Measurements from ENCODE around the gene ZNF253. TPM values are rescaled to one million over a fixed set of nuclear protein-coding genes. Genes with fewer than 3 reads are reported as not detected.
"Not testable (repeated sequence)": the region's sequence is repeated elsewhere in the genome, so short reads cannot be mapped to it uniquely, and the experiment has no call there.

The ZNF253 gene
- total RNA-seq, 1 experiment from 2014 or later, result 5.0 TPM

DNA sequence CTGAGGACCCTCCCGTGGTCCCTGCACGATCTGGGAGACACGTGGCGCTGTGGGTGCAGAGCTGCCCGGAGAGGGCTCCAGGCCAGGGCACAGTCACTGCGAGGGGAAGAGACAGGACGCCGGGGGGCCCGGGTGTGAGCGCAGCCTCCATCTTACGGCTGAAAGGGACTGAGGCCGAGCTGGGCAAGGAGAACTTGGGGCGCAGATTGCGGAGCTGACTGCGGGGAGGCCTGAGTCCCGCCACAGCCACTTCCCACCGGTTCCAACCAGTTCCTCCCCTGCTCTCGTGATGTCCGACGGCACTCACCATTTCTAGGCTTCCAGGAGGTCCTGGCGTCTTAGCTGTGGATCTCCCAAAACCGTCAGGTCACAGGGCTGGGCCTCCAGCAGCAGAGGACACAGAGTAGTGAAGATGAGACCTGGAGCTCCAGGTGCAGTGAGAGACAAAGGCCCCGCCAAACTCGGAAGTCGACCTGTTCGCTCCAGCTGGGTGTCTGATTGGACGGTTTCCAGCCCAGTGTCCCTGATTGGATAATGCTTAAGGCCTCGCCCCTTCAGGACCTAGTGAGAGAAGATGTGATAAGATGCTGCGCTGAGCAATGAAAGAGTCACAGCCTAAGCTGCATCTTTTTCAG is 4.8 kb upstream of the ZNF253 start:
- intact Hi-C loops (cut with micrococcal nuclease; ENCODE audit: unreplicated experiment), result no loop called here
- no peak overlapping the region for H3K27ac Mint-ChIP-seq (ENCODE audit: unreplicated experiment)
- peaks cover 13% of the 10 kb centered on the region for H3K36me3 Mint-ChIP-seq (ENCODE audit: insufficient read depth, unreplicated experiment)
- CTCF ChIA-PET, result no interaction called here
- TF ChIP-seq, protein P1, sequence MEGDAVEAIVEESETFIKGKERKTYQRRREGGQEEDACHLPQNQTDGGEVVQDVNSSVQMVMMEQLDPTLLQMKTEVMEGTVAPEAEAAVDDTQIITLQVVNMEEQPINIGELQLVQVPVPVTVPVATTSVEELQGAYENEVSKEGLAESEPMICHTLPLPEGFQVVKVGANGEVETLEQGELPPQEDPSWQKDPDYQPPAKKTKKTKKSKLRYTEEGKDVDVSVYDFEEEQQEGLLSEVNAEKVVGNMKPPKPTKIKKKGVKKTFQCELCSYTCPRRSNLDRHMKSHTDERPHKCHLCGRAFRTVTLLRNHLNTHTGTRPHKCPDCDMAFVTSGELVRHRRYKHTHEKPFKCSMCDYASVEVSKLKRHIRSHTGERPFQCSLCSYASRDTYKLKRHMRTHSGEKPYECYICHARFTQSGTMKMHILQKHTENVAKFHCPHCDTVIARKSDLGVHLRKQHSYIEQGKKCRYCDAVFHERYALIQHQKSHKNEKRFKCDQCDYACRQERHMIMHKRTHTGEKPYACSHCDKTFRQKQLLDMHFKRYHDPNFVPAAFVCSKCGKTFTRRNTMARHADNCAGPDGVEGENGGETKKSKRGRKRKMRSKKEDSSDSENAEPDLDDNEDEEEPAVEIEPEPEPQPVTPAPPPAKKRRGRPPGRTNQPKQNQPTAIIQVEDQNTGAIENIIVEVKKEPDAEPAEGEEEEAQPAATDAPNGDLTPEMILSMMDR (IDR thresholded peaks at IDR 0.05; ENCODE audit: unreplicated experiment), result no peak
- H3K9me3 Mint-ChIP-seq (ENCODE audit: low read depth, unreplicated experiment), result peaks cover 6% of the 10 kb centered on the region
- H3K4me3 Mint-ChIP-seq (ENCODE audit: low read depth, unreplicated experiment), result no peak overlapping the region
- H3K4me1 Mint-ChIP-seq (ENCODE audit: low read depth, unreplicated experiment), result no peaks in the 10 kb centered on the region
- no peaks in the 10 kb centered on the region for H3K27me3 Mint-ChIP-seq (ENCODE audit: unreplicated experiment)
- no TSS peak for BruUV-seq (replicated peaks)
- no peak for DNase-seq

DNA sequence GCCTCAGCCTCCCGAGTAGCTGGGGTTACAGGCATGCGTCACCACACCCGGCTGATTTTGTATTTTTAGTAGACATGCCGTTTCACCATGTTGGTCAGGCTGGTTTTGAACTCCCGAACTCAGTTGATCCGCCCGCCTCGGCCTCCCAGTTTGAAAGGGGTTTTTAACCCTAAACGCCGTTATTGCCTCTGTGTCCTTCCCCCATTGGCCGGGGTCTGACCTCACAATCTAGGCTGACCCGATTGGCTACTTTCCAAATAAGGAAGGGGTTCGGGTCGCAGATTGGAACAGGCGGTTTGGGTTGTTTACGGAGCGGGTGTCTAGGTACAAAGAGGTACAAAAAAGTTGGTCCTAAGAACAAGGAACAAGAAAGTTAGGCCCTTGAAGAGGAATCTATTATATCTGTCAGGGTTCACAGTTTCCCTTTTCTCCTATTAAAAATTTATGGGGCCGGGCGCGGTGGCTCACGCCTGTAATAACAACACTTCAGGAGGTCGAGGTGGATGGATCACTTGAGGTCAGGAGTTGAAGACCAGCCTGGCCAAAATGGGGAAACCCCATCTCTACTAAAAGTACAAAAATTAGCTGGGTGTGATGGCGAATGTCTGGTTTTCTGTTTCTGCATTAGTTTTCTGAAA is 1.0 kb downstream of the ZNF253 start:
- H3K27ac Mint-ChIP-seq (ENCODE audit: unreplicated experiment), result peak overlapping the region; percentile 90
- CTCF ChIA-PET, result no interaction called here
- DNase-seq, result peak; percentile 0
- no peaks in the 10 kb centered on the region for H3K4me1 Mint-ChIP-seq (ENCODE audit: low read depth, unreplicated experiment)
- no TSS peak for BruUV-seq (replicated peaks)
- intact Hi-C loops (cut with micrococcal nuclease; ENCODE audit: unreplicated experiment), result no loop called here
- peaks cover 6% of the 10 kb centered on the region for H3K9me3 Mint-ChIP-seq (ENCODE audit: low read depth, unreplicated experiment)
- H3K27me3 Mint-ChIP-seq (ENCODE audit: unreplicated experiment), result no peaks in the 10 kb centered on the region
- H3K36me3 Mint-ChIP-seq (ENCODE audit: insufficient read depth, unreplicated experiment), result peaks cover 18% of the 10 kb centered on the region
- TF ChIP-seq, protein P1 (IDR thresholded peaks at IDR 0.05; ENCODE audit: unreplicated experiment), result no peak
- peak overlapping the region; percentile 94 for H3K4me3 Mint-ChIP-seq (ENCODE audit: low read depth, unreplicated experiment)

DNA sequence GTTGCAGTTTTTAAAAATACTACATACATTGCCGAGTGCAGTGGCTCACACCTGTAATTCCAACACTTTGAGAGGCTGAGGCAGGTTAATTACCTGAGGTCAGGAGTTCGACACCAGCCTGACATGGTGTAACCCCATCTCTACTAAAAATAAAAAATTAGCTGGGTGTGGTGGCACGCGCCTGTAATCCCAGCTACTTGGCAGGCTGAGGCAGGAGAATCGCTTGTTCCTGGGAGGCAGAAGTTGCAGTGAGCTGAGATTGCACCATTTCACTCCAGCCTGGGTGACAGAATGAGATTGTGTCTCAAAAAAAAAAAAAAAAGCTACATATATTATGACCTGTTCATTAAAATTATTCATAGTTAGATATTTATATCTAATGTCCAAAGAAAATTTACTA is 4.4 kb downstream of the ZNF253 start:
- H3K9me3 Mint-ChIP-seq (ENCODE audit: low read depth, unreplicated experiment); H3K4me1 Mint-ChIP-seq (ENCODE audit: low read depth, unreplicated experiment); DNase-seq; BruUV-seq (replicated peaks); H3K4me3 Mint-ChIP-seq (ENCODE audit: low read depth, unreplicated experiment); intact Hi-C loops (cut with micrococcal nuclease; ENCODE audit: unreplicated experiment); H3K27me3 Mint-ChIP-seq (ENCODE audit: unreplicated experiment); H3K27ac Mint-ChIP-seq (ENCODE audit: unreplicated experiment); CTCF ChIA-PET: not testable (repeated sequence)
- peaks cover 25% of the 10 kb centered on the region for H3K36me3 Mint-ChIP-seq (ENCODE audit: insufficient read depth, unreplicated experiment)

DNA sequence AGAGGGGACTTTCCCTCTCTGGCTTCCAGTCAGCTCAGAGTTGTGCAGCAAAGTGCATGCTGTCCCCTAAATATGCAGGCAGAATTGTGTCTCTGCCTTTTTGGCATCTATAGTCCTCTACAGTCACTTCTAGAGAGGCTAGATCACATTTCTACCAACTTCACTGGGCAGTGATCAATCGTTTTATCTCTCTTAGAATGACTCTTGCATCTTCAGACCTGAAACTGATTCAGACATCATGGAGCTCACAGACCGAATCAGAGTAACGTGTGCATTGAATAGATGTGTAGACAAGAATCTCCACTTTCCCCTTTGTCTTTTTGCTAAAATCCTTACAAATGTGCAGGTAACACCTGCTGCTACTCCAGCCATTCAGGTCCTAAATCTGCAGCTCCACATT is 6.2 kb downstream of the ZNF253 start:
- BruUV-seq (replicated peaks), result no TSS peak
- Mint-ChIP-seq H3K4me1 (ENCODE audit: low read depth, unreplicated experiment) (no peaks in the 10 kb centered on the region), H3K27ac (ENCODE audit: unreplicated experiment) (no peak overlapping the region), H3K4me3 (ENCODE audit: low read depth, unreplicated experiment) (no peak overlapping the region), H3K9me3 (ENCODE audit: low read depth, unreplicated experiment) (no peaks in the 10 kb centered on the region), H3K27me3 (ENCODE audit: unreplicated experiment) (no peaks in the 10 kb centered on the region), H3K36me3 (ENCODE audit: insufficient read depth, unreplicated experiment) (peaks cover 7% of the 10 kb centered on the region)
- intact Hi-C loops (cut with micrococcal nuclease; ENCODE audit: unreplicated experiment), result no loop called here
- TF ChIP-seq, protein P1 (IDR thresholded peaks at IDR 0.05; ENCODE audit: unreplicated experiment), result no peak
- CTCF ChIA-PET, result no interaction called here
- no peak for DNase-seq

DNA sequence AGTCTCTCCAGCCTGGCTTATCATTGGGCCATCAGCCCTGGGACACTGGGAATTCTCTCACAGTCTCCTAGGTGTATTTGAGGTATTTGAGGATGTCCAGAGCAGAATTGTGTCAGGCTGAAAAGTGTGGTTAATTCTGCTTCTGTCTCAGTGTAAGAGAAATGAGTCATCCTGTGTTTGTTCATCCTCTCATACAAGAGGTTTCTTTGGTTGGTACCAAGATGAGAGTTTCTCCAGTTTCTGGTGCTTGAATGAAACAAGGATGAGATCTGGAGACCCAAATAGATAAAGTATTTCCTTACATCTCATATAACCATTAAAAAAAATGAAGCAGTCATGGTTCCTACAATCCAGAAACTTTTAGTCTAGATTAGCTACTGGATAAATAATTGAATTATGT is 7.7 kb downstream of the ZNF253 start:
- peaks cover 7% of the 10 kb centered on the region for H3K36me3 Mint-ChIP-seq (ENCODE audit: insufficient read depth, unreplicated experiment)
- H3K4me1 Mint-ChIP-seq (ENCODE audit: low read depth, unreplicated experiment), result no peaks in the 10 kb centered on the region
- no peak for DNase-seq
- H3K4me3 Mint-ChIP-seq (ENCODE audit: low read depth, unreplicated experiment), result no peak overlapping the region
- H3K27me3 Mint-ChIP-seq (ENCODE audit: unreplicated experiment), result no peaks in the 10 kb centered on the region
- CTCF ChIA-PET, result no interaction called here
- intact Hi-C loops (cut with micrococcal nuclease; ENCODE audit: unreplicated experiment), result no loop called here
- no peaks in the 10 kb centered on the region for H3K9me3 Mint-ChIP-seq (ENCODE audit: low read depth, unreplicated experiment)
- no peak overlapping the region for H3K27ac Mint-ChIP-seq (ENCODE audit: unreplicated experiment)
- BruUV-seq (replicated peaks), result no TSS peak
- TF ChIP-seq, protein P1 (IDR thresholded peaks at IDR 0.05; ENCODE audit: unreplicated experiment), result no peak
